ENCODE measurements around the gene PTPRN2.

- TF ChIP-seq, protein P1, sequence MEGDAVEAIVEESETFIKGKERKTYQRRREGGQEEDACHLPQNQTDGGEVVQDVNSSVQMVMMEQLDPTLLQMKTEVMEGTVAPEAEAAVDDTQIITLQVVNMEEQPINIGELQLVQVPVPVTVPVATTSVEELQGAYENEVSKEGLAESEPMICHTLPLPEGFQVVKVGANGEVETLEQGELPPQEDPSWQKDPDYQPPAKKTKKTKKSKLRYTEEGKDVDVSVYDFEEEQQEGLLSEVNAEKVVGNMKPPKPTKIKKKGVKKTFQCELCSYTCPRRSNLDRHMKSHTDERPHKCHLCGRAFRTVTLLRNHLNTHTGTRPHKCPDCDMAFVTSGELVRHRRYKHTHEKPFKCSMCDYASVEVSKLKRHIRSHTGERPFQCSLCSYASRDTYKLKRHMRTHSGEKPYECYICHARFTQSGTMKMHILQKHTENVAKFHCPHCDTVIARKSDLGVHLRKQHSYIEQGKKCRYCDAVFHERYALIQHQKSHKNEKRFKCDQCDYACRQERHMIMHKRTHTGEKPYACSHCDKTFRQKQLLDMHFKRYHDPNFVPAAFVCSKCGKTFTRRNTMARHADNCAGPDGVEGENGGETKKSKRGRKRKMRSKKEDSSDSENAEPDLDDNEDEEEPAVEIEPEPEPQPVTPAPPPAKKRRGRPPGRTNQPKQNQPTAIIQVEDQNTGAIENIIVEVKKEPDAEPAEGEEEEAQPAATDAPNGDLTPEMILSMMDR (conservative IDR thresholded peaks at IDR 0.05) = no peak
- no peak for TF ChIP-seq EZH2 (IDR thresholded peaks at IDR 0.05; ENCODE audit: low read depth)
Measured at GRCh38 chr7:157991351-157991750, 596.3 kb downstream of the PTPRN2 start.

Data from PC-9 (cell line).